B cell (primary cell): ENCODE measurements around the gene ATP4B. TPM values are rescaled to one million over a fixed set of nuclear protein-coding genes. Genes with fewer than 3 reads are reported as not detected.

Source experiments
- ATAC-seq: fragments of 200-7000 bp; cut with Tn5 transposase; one replicate; pipeline ENCODE4 v1.10.0; 2021; ENCODE audit warnings: low read depth, mild to moderate bottlenecking, moderate number of reproducible peaks, moderate library complexity
- CTCF ChIA-PET: fragments of 350-600 bp; sonication (Branson Sonifier 250); formaldehyde crosslinking; loops from one replicate; lab custom pipeline; 2021; ENCODE audit warnings: antibody characterized with exemption, inconsistent platforms; lab: Charles Lee
- POLR2A ChIA-PET: fragments of 350-600 bp; sonication (Branson Sonifier 250); formaldehyde crosslinking; loops from one replicate; lab custom pipeline; 2021; ENCODE audit warnings: antibody characterized with exemption; lab: Charles Lee
- DNase-seq: peaks from one replicate; pipeline ENCODE4 v3.0.0; 2013
- H2AFZ ChIP-seq: 2 replicates; pipeline ENCODE4 v1.6.1; 2012; ENCODE audit warnings: mild to moderate bottlenecking, low read depth, low read length; ENCODE audit not compliant: insufficient read depth, poor library complexity, severe bottlenecking
- H3K27ac ChIP-seq, 2 donors: 1 replicate in 1 of 2; 2 replicates in 1 of 2; pipeline ENCODE4 v1.5.1; 2012 to 2013; ENCODE audit warnings: low read length in 2 of 2, mild to moderate bottlenecking in 2 of 2, moderate library complexity in 1 of 2
- H3K27me3 ChIP-seq, 4 experiments: fragments of 200-600 bp in 1 of 4; sonication (generic) in 1 of 4; replicated peaks in 1 of 4; 1 replicate in 2 of 4; 2 replicates in 2 of 4; pipeline versions ENCODE4 v1.6.1 to v1.7.0; 2013 to 2016; ENCODE audit warnings: low read length in 3 of 4, mild to moderate bottlenecking in 2 of 4, mixed read lengths in 1 of 4, moderate library complexity in 1 of 4; ENCODE audit not compliant: insufficient read depth in 4 of 4, control insufficient read depth in 3 of 4; ENCODE audit errors: control extremely low read depth in 1 of 4
- H3K36me3 ChIP-seq, 2 experiments: replicated peaks in 1 of 2; 1 replicate in 1 of 2; 2 replicates in 1 of 2; pipeline versions ENCODE4 v1.6.1 to v1.7.1; 2013; ENCODE audit warnings: low read length in 1 of 2; ENCODE audit not compliant: insufficient read depth in 2 of 2, control insufficient read depth in 1 of 2; ENCODE audit errors: control extremely low read depth in 1 of 2, extremely low read depth in 1 of 2
- H3K4me1 ChIP-seq, 2 donors: fragments of 200-600 bp in 1 of 2; sonication (generic) in 1 of 2; 1 replicate in 1 of 2; 2 replicates in 1 of 2; pipeline versions ENCODE4 v1.5.1 to v1.6.1; 2013 to 2017; ENCODE audit warnings: low read length in 2 of 2; ENCODE audit not compliant: control insufficient read depth in 2 of 2, insufficient read depth in 2 of 2
- H3K4me2 ChIP-seq: replicated peaks from 2 replicates; pipeline ENCODE3; 2012; ENCODE audit warnings: mild to moderate bottlenecking, low read depth, low read length; ENCODE audit not compliant: poor library complexity, severe bottlenecking
- H3K4me3 ChIP-seq, 5 experiments: fragments of 200-600 bp in 1 of 5; sonication (generic) in 1 of 5; 1 replicate in 3 of 5; 2 replicates in 2 of 5; pipeline versions ENCODE4 v1.5.1 to v1.7.0; 2011 to 2016; ENCODE audit warnings: low read length in 4 of 5, mild to moderate bottlenecking in 4 of 5, low read depth in 2 of 5, control low read depth in 1 of 5, moderate library complexity in 1 of 5; ENCODE audit not compliant: insufficient read depth in 1 of 5; ENCODE audit errors: control extremely low read depth in 1 of 5, extremely low read depth in 1 of 5
- H3K79me2 ChIP-seq: fragments of 200-600 bp; sonication (generic); one replicate; pipeline ENCODE4 v1.6.0; 2016; ENCODE audit warnings: low read length; ENCODE audit not compliant: control insufficient read depth, insufficient read depth
- H3K9ac ChIP-seq: fragments of 200-600 bp; sonication (generic); 2 replicates; pipeline ENCODE4 v1.6.1; 2017; ENCODE audit warnings: mild to moderate bottlenecking, low read length, moderate library complexity
- H3K9me3 ChIP-seq, 3 donors: one replicate each; pipeline versions ENCODE4 v1.6.1 to v1.7.1; 2013; ENCODE audit warnings: low read length in 2 of 3; ENCODE audit not compliant: control insufficient read depth in 2 of 3, insufficient read depth in 1 of 3; ENCODE audit errors: control extremely low read depth in 1 of 3
- H4K20me1 ChIP-seq: 2 replicates; pipeline ENCODE4 v1.6.0; 2012; ENCODE audit warnings: mild to moderate bottlenecking, low read length; ENCODE audit not compliant: insufficient read depth, control insufficient read depth, poor library complexity, severe bottlenecking
- H3K27ac Mint-ChIP-seq: one replicate; pipeline ENCODE4 v1.8.0; 2021; ENCODE audit warnings: mixed read lengths
- H3K27me3 Mint-ChIP-seq: one replicate; pipeline ENCODE4 v1.8.0; 2021; ENCODE audit warnings: mixed read lengths
- H3K4me1 Mint-ChIP-seq: one replicate; pipeline ENCODE4 v1.8.0; 2021; ENCODE audit warnings: mixed read lengths
- H3K4me3 Mint-ChIP-seq: one replicate; pipeline ENCODE4 v1.8.0; 2021; ENCODE audit warnings: mixed read lengths
- H3K9me3 Mint-ChIP-seq: one replicate; pipeline ENCODE4 v1.8.0; 2022; ENCODE audit warnings: mixed read lengths; ENCODE audit not compliant: insufficient read depth
- CTCF ChIP-seq: fragments of 200-600 bp; IDR thresholded peaks from one replicate; pipeline ENCODE4 v1.8.0; 2022; ENCODE audit warnings: antibody characterized with exemption, mild to moderate bottlenecking
- EZH2 ChIP-seq: IDR thresholded peaks from 2 replicates; pipeline ENCODE4 v1.6.1; 2012; ENCODE audit warnings: borderline replicate concordance, low read depth, mild to moderate bottlenecking, moderate library complexity, low read length; ENCODE audit not compliant: insufficient read depth, poor library complexity, severe bottlenecking
- WGBS: methylation state at CpG from one replicate; pipeline ENCODE4 v1.1.5; 2013; ENCODE audit warnings: missing lambda C conversion rate; ENCODE audit not compliant: insufficient coverage; 5-methylcytosine and 5-hydroxymethylcytosine counted together
- intact Hi-C: fragments of 100-400 bp; cut with micrococcal nuclease; formaldehyde crosslinking; loops from one replicate; pipeline ENCODE4 v1.10.0; 2022
- polyA plus RNA-seq: library from polyadenylated mRNA; depleted of rRNA; stranded (reverse); fragments of >200 nt; gene quantifications from 2 replicates; pipeline ENCODE4 v1.2.3, GENCODE V29; 2012
- total RNA-seq, 2 donors: library from RNA; stranded (reverse); fragments of 120-200 nt in 1 of 2; gene quantifications; 1 replicate in 1 of 2; 2 replicates in 1 of 2; pipeline versions ENCODE4 v1.2.3 to v1.2.4, GENCODE V29; 2013 to 2022

Gene ATP4B
- total and polyA plus RNA-seq, 2 donors (not counting 1 experiment from before 2014, with no cell fraction given) = not detected

- ChIA-PET POLR2A (no interaction called here), CTCF (no interaction called here)
- Histone ChIP-seq H3K27ac (no peak overlapping the region), H3K36me3 (no peaks in the 10 kb centered on the region), H3K27me3 (no peaks in the 10 kb centered on the region), H3K4me3 (no peak overlapping the region), H3K79me2 (no peaks in the 10 kb centered on the region), H3K9ac (no peak overlapping the region), H3K4me2 (no peak overlapping the region), H4K20me1 (no peaks in the 10 kb centered on the region), H3K9me3 (no peaks in the 10 kb centered on the region), H3K4me1 (no peaks in the 10 kb centered on the region), H2AFZ (no peak overlapping the region)
- Mint-ChIP-seq H3K9me3 (no peaks in the 10 kb centered on the region), H3K4me1 (peaks cover 3% of the 10 kb centered on the region), H3K4me3 (no peak overlapping the region), H3K27me3 (no peaks in the 10 kb centered on the region), H3K27ac (no peak overlapping the region)
- no peak for TF ChIP-seq CTCF
- TF ChIP-seq EZH2 = no peak
- ATAC-seq (no peak), DNase-seq (no peak)
- intact Hi-C loops = no loop called here
- 90% methylated on average over 22 of the region's 24 CpGs for WGBS
Observed at GRCh38 chr13:113652404-113653263, 5.4 kb downstream of the ATP4B start.
